Measurements from ENCODE around the gene H6PD. TPM values are rescaled to one million over a fixed set of nuclear protein-coding genes. Genes with fewer than 3 reads are reported as not detected.

The H6PD gene
- total and polyA plus RNA-seq, 9 of the 15 experiments (the other 6 are each of a cell fraction or from before 2014, with no cell fraction given), result 0.04 to 2.5 (median 0.95) TPM

GRCh38 chr1:9297831-9298230, 63.3 kb downstream of the H6PD start:
- no peaks in the 10 kb centered on the region for H3K79me2 ChIP-seq (ENCODE audit: control insufficient read depth, insufficient read depth, low read length)
- no peaks in the 10 kb centered on the region for H3K9me1 ChIP-seq (ENCODE audit: control insufficient read depth, insufficient read depth, low read length)
- peaks cover 20 to 41% of the 10 kb centered on the region in 2 experiments; a peak in 4 of 5 replicates for H3K27me3 ChIP-seq (ENCODE audit: control insufficient read depth in 2 of 2, insufficient read depth in 2 of 2, low read length in 2 of 2)
- TF ChIP-seq IFI16 (CRISPR knock-in tag; IDR thresholded peaks at IDR 0.05) (no peak), CBX2 (IDR thresholded peaks at IDR 0.05; ENCODE audit: insufficient read depth, low read length, poor library complexity, severe bottlenecking) (no peak)
- ATAC-seq (no peak), DNase-seq (ENCODE audit: extremely low read depth in 1 of 4, low spot score in 3 of 4) (no peak), FAIRE-seq (no peak)
- H4K20me1 ChIP-seq (replicated peaks; ENCODE audit: control insufficient read depth, insufficient read depth, low read length), result 0 out of 2 replicates have a peak, but pooled peaks cover 12% of the 10 kb centered on the region
- 5% methylated on average over 9 of the region's 9 CpGs for WGBS (ENCODE audit: insufficient coverage, low coverage, missing lambda C conversion rate)
- ChIA-PET CTCF (ENCODE audit: low intra/inter-chr PET ratio) (no interaction called here), POLR2A (interaction anchor here (2.1 kb wide), 1 partner anchor 10 kb away, joined by 4 read pairs; no protein-coding TSS in a partner anchor)
- H3K36me3 ChIP-seq (ENCODE audit: control insufficient read depth, insufficient read depth, low read length), result no peaks in the 10 kb centered on the region
- H3K9ac ChIP-seq (ENCODE audit: insufficient read depth in 1 of 2, low read depth in 2 of 2, low read length in 2 of 2), result no peak overlapping the region
- intact Hi-C loops (cut with micrococcal nuclease) (no loop called here), in situ Hi-C loops (cut with MboI) (no loop called here)
- no peak overlapping the region for H3K27ac ChIP-seq (ENCODE audit: extremely low read depth, low read depth, low read length)
- H3K4me3 ChIP-seq, result no peak overlapping the region
- BruUV-seq (replicated peaks), result no TSS peak
- H3K4me1 ChIP-seq (replicated peaks in 1 of 2; ENCODE audit: control insufficient read depth in 2 of 2, insufficient read depth in 2 of 2, low read length in 2 of 2), result peaks cover 11 to 14% of the 10 kb centered on the region in 2 experiments; a peak in 4 of 5 replicates
- no peaks in the 10 kb centered on the region for H3K9me3 ChIP-seq (replicated peaks; ENCODE audit: control insufficient read depth, insufficient read depth, low read depth, low read length)
- H2AFZ ChIP-seq (ENCODE audit: low read depth, low read length), result no peak overlapping the region
- H3K4me2 ChIP-seq (ENCODE audit: insufficient read depth, low read length), result no peak overlapping the region

GRCh38 chr1:9298282-9298681, 63.7 kb downstream of the H6PD start:
- peaks cover 20 to 41% of the 10 kb centered on the region in 2 experiments; a peak in 4 of 5 replicates for H3K27me3 ChIP-seq (ENCODE audit: control insufficient read depth in 2 of 2, insufficient read depth in 2 of 2, low read length in 2 of 2)
- 0 out of 2 replicates have a peak, but pooled peaks cover 12% of the 10 kb centered on the region for H4K20me1 ChIP-seq (replicated peaks; ENCODE audit: control insufficient read depth, insufficient read depth, low read length)
- POLR2A ChIA-PET, result interaction anchor here (2.1 kb wide), 1 partner anchor 9 kb away, joined by 4 read pairs; no protein-coding TSS in a partner anchor
- no TSS peak for BruUV-seq (replicated peaks)
- no peaks in the 10 kb centered on the region for H3K79me2 ChIP-seq (ENCODE audit: control insufficient read depth, insufficient read depth, low read length)
- H3K27ac ChIP-seq (ENCODE audit: extremely low read depth, low read depth, low read length), result no peak overlapping the region
- DNase-seq (ENCODE audit: extremely low read depth in 1 of 4, low spot score in 3 of 4) (no peak), ATAC-seq (no peak), FAIRE-seq (no peak)
- H3K9me1 ChIP-seq (ENCODE audit: control insufficient read depth, insufficient read depth, low read length), result no peaks in the 10 kb centered on the region
- CTCF ChIA-PET (ENCODE audit: low intra/inter-chr PET ratio), result no interaction called here
- intact Hi-C loops (cut with micrococcal nuclease) (no loop called here), in situ Hi-C loops (cut with MboI) (no loop called here)
- peaks cover 6 to 14% of the 10 kb centered on the region in 2 experiments; a peak in 4 of 5 replicates for H3K4me1 ChIP-seq (replicated peaks in 1 of 2; ENCODE audit: control insufficient read depth in 2 of 2, insufficient read depth in 2 of 2, low read length in 2 of 2)
- no peaks in the 10 kb centered on the region for H3K9me3 ChIP-seq (replicated peaks; ENCODE audit: control insufficient read depth, insufficient read depth, low read depth, low read length)
- no peaks in the 10 kb centered on the region for H3K36me3 ChIP-seq (ENCODE audit: control insufficient read depth, insufficient read depth, low read length)
- no peak overlapping the region for H3K9ac ChIP-seq (ENCODE audit: insufficient read depth in 1 of 2, low read depth in 2 of 2, low read length in 2 of 2)
- no peak overlapping the region for H3K4me3 ChIP-seq
- no peak overlapping the region for H3K4me2 ChIP-seq (ENCODE audit: insufficient read depth, low read length)
- TF ChIP-seq ZNF24 (IDR thresholded peaks at IDR 0.05) (peak; percentile 98), ZHX1 (conservative IDR thresholded peaks at IDR 0.05; ENCODE audit: low read length) (no peak)
- H2AFZ ChIP-seq (ENCODE audit: low read depth, low read length), result no peak overlapping the region
- 0% methylated on average over 3 of the region's 3 CpGs for whole genome bisulfite sequencing (ENCODE audit: insufficient coverage, low coverage, missing lambda C conversion rate)
